KOPT-K1 (cell line): ENCODE measurements around the gene ATG16L2.

ENCODE experiments used
- H3K27ac ChIP-seq: fragments of 200-600 bp; sonication (generic); 2 replicates; pipeline ENCODE4 v1.5.1; 2016; ENCODE audit warnings: antibody characterized with exemption, mild to moderate bottlenecking, low read depth, low read length; ENCODE audit not compliant: poor library complexity, severe bottlenecking
- H3K36me3 ChIP-seq: fragments of 200-600 bp; sonication (generic); 2 replicates; pipeline ENCODE4 v1.5.1; 2017; ENCODE audit warnings: antibody characterized with exemption, mild to moderate bottlenecking, low read length, moderate library complexity; ENCODE audit not compliant: insufficient read depth
- H3K9me3 ChIP-seq: fragments of 200-600 bp; sonication (generic); 2 replicates; pipeline ENCODE4 v1.5.1; 2017; ENCODE audit warnings: antibody characterized with exemption, low read length, mild to moderate bottlenecking; ENCODE audit not compliant: insufficient read depth, poor library complexity, severe bottlenecking

Gene ATG16L2

GRCh38 chr11:72776844-72777754 is 37.1 kb upstream of the ATG16L2 start:
- H3K9me3 ChIP-seq = no peaks in the 10 kb centered on the region
- no peak overlapping the region for H3K27ac ChIP-seq
- no peaks in the 10 kb centered on the region for H3K36me3 ChIP-seq

- Histone ChIP-seq H3K36me3 (no peaks in the 10 kb centered on the region), H3K27ac (no peak overlapping the region), H3K9me3 (no peaks in the 10 kb centered on the region)
Measured at GRCh38 chr11:72777755-72778278, 36.4 kb upstream of the ATG16L2 start.

- Histone ChIP-seq H3K9me3 (no peaks in the 10 kb centered on the region), H3K27ac (no peak overlapping the region), H3K36me3 (no peaks in the 10 kb centered on the region)
Measured at GRCh38 chr11:72778535-72779494, 35.4 kb upstream of the ATG16L2 start.

- no peak overlapping the region for H3K27ac ChIP-seq
- H3K36me3 ChIP-seq = no peaks in the 10 kb centered on the region
- no peaks in the 10 kb centered on the region for H3K9me3 ChIP-seq
Measured at GRCh38 chr11:72779495-72780128, 34.6 kb upstream of the ATG16L2 start.

- no peaks in the 10 kb centered on the region for H3K9me3 ChIP-seq
- H3K36me3 ChIP-seq = no peaks in the 10 kb centered on the region
- no peak overlapping the region for H3K27ac ChIP-seq
Measured at GRCh38 chr11:72780296-72781062, 33.7 kb upstream of the ATG16L2 start.

- no peaks in the 10 kb centered on the region for H3K36me3 ChIP-seq
- no peaks in the 10 kb centered on the region for H3K9me3 ChIP-seq
- no peak overlapping the region for H3K27ac ChIP-seq
Measured at GRCh38 chr11:72781063-72781312, 33.2 kb upstream of the ATG16L2 start.

- H3K27ac ChIP-seq = no peak overlapping the region
- H3K36me3 ChIP-seq = no peaks in the 10 kb centered on the region
- H3K9me3 ChIP-seq = no peaks in the 10 kb centered on the region
Measured at GRCh38 chr11:72781313-72782080, 32.7 kb upstream of the ATG16L2 start.

GRCh38 chr11:72782081-72782920 is 31.9 kb upstream of the ATG16L2 start:
- Histone ChIP-seq H3K36me3 (no peaks in the 10 kb centered on the region), H3K27ac (no peak overlapping the region), H3K9me3 (no peaks in the 10 kb centered on the region)

GRCh38 chr11:72783144-72783905 is 30.9 kb upstream of the ATG16L2 start:
- H3K9me3 ChIP-seq = no peaks in the 10 kb centered on the region
- H3K27ac ChIP-seq = no peak overlapping the region
- H3K36me3 ChIP-seq = no peaks in the 10 kb centered on the region

GRCh38 chr11:72784662-72785061 is 29.5 kb upstream of the ATG16L2 start:
- Histone ChIP-seq H3K36me3 (no peaks in the 10 kb centered on the region), H3K27ac (no peak overlapping the region), H3K9me3 (no peaks in the 10 kb centered on the region)

- Histone ChIP-seq H3K36me3 (no peaks in the 10 kb centered on the region), H3K9me3 (no peaks in the 10 kb centered on the region), H3K27ac (no peak overlapping the region)
Measured at GRCh38 chr11:72786305-72787215, 27.7 kb upstream of the ATG16L2 start.
